ENCODE measurements around the gene HMGN3. TPM values are rescaled to one million over a fixed set of nuclear protein-coding genes. Genes with fewer than 3 reads are reported as not detected.

The HMGN3 gene
- total and polyA plus RNA-seq, 8 donors = 106 to 274 (median 248) TPM

DNA sequence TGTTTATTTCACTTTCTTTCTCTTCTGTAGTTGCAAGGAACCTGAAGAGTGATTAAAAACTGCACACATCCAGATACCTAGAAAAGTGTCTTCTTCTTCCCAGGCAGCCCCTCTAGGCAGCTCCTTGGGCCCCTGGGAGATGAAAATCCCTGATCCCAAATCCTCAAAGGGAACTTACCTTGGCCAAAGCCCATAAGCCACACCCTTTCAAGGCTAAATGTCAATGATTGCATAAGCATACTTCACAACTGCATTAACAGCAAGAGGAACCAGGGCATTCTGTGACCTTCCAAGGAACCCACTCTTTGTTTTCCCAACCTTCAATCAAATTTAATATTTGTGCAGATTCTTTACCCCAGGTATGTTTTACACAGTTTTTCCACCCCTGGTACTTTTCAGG is 4.4 kb upstream of the HMGN3 start:
- intact Hi-C loops (cut with DNase I) = no loop called here
- TF ChIP-seq, protein P1, sequence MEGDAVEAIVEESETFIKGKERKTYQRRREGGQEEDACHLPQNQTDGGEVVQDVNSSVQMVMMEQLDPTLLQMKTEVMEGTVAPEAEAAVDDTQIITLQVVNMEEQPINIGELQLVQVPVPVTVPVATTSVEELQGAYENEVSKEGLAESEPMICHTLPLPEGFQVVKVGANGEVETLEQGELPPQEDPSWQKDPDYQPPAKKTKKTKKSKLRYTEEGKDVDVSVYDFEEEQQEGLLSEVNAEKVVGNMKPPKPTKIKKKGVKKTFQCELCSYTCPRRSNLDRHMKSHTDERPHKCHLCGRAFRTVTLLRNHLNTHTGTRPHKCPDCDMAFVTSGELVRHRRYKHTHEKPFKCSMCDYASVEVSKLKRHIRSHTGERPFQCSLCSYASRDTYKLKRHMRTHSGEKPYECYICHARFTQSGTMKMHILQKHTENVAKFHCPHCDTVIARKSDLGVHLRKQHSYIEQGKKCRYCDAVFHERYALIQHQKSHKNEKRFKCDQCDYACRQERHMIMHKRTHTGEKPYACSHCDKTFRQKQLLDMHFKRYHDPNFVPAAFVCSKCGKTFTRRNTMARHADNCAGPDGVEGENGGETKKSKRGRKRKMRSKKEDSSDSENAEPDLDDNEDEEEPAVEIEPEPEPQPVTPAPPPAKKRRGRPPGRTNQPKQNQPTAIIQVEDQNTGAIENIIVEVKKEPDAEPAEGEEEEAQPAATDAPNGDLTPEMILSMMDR (IDR thresholded peaks at IDR 0.05) = no peak
- peak; percentile 27 for ATAC-seq

DNA sequence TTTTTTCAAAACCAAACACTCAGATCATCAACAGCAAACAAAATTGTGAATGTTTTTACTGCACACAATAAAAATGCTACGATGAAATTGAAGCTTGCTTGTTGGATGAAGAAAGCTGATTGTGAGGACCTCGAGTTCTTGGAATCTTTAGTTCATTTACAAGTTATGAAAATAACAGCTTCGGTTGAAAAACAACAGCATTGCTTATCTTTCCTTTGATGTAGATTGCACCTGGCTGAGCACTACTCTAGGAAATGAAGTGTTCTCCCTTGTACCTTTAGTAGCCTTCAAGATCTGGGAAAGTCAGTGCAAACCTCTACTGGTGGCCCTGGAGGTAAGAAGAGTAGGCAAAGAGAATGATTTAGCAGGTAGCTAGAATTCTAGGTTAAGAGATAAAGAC is 2.2 kb upstream of the HMGN3 start:
- intact Hi-C loops (cut with DNase I) = no loop called here
- no peak overlapping the region for H3K4me3 ChIP-seq

More for the DNA sequence above, 4.4 kb upstream of the HMGN3 start:
- H3K27me3 ChIP-seq = no peaks in the 10 kb centered on the region
- H3K4me3 ChIP-seq = no peak overlapping the region
- no peak for DNase-seq
- H3K36me3 ChIP-seq = no peaks in the 10 kb centered on the region
- no peak overlapping the region for H3K27ac ChIP-seq
- peaks cover 0 to 19% of the 10 kb centered on the region in 2 donors for H3K4me1 ChIP-seq
- H3K9me3 ChIP-seq = no peaks in the 10 kb centered on the region

DNA sequence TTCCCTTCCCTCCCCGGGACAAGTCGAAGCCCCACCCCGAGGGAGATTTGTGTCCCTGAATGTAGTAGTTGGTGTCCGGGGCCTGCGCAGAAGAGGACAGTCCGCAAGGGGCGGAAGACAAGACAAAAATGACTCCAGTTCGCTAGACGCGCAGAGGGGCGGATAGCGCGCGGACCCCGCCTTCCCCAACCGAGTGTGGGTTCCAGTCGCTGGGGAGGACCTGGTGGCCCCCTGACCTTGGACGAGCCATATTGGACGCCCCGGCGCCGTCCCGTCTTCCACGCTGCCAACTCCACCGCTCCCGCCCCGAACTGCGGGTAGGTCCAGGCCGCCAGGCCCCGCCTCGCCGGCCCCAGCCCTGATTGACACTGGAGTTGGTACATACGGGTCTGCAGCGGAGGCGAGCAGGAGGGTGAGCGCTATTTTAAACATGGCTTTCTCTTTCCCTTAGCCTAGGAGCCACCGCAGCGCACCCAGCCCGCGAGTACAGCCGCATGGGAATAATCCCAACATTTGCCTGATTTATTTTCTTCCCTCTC is 802 bp downstream of the HMGN3 start:
- H3K27ac ChIP-seq = peak overlapping the region; percentile 83 to 88
- H3K4me1 ChIP-seq = peaks cover 0 to 24% of the 10 kb centered on the region in 2 donors
- TF ChIP-seq, protein P1 (IDR thresholded peaks at IDR 0.05) = peak; percentile 37 to 49
- no peaks in the 10 kb centered on the region for H3K27me3 ChIP-seq
- no peaks in the 10 kb centered on the region for H3K9me3 ChIP-seq
- intact Hi-C loops (cut with DNase I) = no loop called here
- peak overlapping the region; percentile 58 to 65 for H3K4me3 ChIP-seq
- DNase-seq = peak; percentile 80 to 95 (median 91)
- no peaks in the 10 kb centered on the region for H3K36me3 ChIP-seq
- peak; percentile 95 for ATAC-seq

More for the DNA sequence above, 2.2 kb upstream of the HMGN3 start:
- TF ChIP-seq, protein P1 (IDR thresholded peaks at IDR 0.05) = no peak
- no peak overlapping the region for H3K27ac ChIP-seq
- ATAC-seq = no peak
- H3K36me3 ChIP-seq = no peaks in the 10 kb centered on the region
- DNase-seq = no peak
- no peaks in the 10 kb centered on the region for H3K27me3 ChIP-seq
- H3K4me1 ChIP-seq = peaks cover 0 to 35% of the 10 kb centered on the region in 2 donors
- H3K9me3 ChIP-seq = no peaks in the 10 kb centered on the region

DNA sequence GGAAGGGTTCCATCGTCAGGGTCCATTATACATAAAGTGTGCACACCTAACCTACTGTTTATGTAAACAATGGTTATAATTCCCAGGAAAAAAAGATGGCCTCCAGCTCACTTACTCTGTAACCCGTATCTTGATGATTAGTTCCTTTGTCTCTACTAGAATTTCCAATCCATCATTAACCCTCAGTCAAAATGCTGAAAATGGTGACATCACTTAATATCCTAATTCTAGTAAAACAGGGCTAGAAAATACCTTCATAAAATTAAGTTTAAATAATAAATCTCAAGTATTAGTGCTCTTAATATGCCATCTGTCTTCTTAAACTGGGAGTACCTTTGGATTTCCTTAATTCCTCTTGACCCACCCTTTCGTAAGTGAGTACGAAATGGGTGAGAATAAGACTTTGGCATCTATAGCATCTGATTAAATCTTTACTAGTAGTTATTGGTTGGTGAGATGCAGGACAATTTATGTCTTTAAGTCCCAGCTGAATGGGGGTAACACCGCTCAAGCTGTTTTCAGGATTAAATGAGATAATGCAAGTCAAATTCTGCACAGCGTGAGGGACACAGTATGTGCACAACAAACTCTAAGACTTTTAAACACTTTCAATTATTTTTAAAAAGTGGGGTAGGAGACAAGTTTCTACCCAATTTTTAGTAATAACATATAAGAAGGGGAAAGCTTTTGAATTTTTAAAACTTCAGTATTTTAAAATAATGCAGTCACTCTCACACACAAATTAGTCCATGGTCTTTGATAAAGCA is 1.6 kb downstream of the HMGN3 start:
- Histone ChIP-seq H3K27ac (peak overlapping the region; percentile 83 to 88), H3K36me3 (no peaks in the 10 kb centered on the region), H3K4me1 (peaks cover 0 to 21% of the 10 kb centered on the region in 2 donors), H3K27me3 (no peaks in the 10 kb centered on the region), H3K9me3 (no peaks in the 10 kb centered on the region), H3K4me3 (peak overlapping the region; percentile 58 to 65)
- no peak for ATAC-seq
- TF ChIP-seq, protein P1 (IDR thresholded peaks at IDR 0.05) = no peak
- no peak for DNase-seq
- intact Hi-C loops (cut with DNase I) = no loop called here

DNA sequence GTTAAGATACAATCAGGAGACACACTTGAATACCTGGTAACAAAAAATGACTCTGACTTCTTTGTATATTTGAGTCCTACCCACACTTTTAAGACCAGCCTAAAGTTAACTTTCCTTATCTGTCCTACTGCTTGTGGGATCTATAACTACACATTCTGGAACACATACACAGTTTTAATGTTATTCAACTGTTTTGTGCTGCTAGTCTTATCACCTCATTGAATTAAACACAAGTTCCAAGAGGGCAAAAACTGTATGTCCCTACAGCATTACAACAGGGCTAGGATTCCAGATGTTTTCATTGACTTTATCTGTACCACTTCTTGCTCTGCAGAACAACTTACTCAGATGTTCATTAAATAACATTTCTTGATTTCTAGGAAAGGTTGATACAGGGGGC is 2.8 kb downstream of the HMGN3 start:
- no peak for ATAC-seq
- H3K4me3 ChIP-seq = no peak overlapping the region
- peaks cover 0 to 21% of the 10 kb centered on the region in 2 donors for H3K4me1 ChIP-seq
- no peak for DNase-seq
- no peaks in the 10 kb centered on the region for H3K27me3 ChIP-seq
- intact Hi-C loops (cut with DNase I) = no loop called here
- H3K9me3 ChIP-seq = no peaks in the 10 kb centered on the region
- H3K36me3 ChIP-seq = no peaks in the 10 kb centered on the region
- H3K27ac ChIP-seq = peak overlapping the region; percentile 4 to 16
- TF ChIP-seq, protein P1 (IDR thresholded peaks at IDR 0.05) = no peak

All from left lung (tissue), 10 donors.